Mesenchymal stem cell (in vitro differentiated cells and primary cell): Measurements from ENCODE around the gene ARL11.
A peak's percentile ranks its signal among the peaks of the same experiment; 100 is the strongest.
"Not testable (repeated sequence)": the region's sequence is repeated elsewhere in the genome, so short reads cannot be mapped to it uniquely, and the experiment has no call there.

Experiments used
- DNase-seq: peaks from one replicate; pipeline ENCODE4 v3.0.0-alpha.2; 2013
- H2AFZ ChIP-seq: one replicate; pipeline ENCODE4 v1.6.1; 2013; ENCODE audit warnings: low read depth, mild to moderate bottlenecking, control low read depth, inconsistent platforms, low read length, moderate library complexity
- H2AK5ac ChIP-seq: 2 replicates; pipeline ENCODE4 v1.6.1; 2013; ENCODE audit warnings: low read length, moderate library complexity, mild to moderate bottlenecking, inconsistent platforms; ENCODE audit not compliant: severe bottlenecking
- H2BK120ac ChIP-seq: one replicate; pipeline ENCODE4 v1.6.1; 2013; ENCODE audit warnings: low read depth, mild to moderate bottlenecking, inconsistent platforms, low read length, moderate library complexity
- H2BK12ac ChIP-seq, 2 experiments: one replicate each; pipeline ENCODE4 v1.6.1; 2013; ENCODE audit warnings: inconsistent platforms in 2 of 2, low read length in 2 of 2, mild to moderate bottlenecking in 2 of 2, moderate library complexity in 2 of 2, control low read depth in 1 of 2
- H2BK15ac ChIP-seq: one replicate; pipeline ENCODE4 v1.6.1; 2013; ENCODE audit warnings: mild to moderate bottlenecking, low read depth, inconsistent platforms; ENCODE audit not compliant: poor library complexity, severe bottlenecking
- H2BK5ac ChIP-seq: 2 replicates; pipeline ENCODE4 v1.6.1; 2013; ENCODE audit warnings: low read depth, mild to moderate bottlenecking, low read length, control low read depth, inconsistent platforms; ENCODE audit not compliant: poor library complexity, severe bottlenecking
- H3K14ac ChIP-seq, 2 experiments: one replicate each; pipeline ENCODE4 v1.6.1; 2013; ENCODE audit warnings: inconsistent platforms in 2 of 2, low read length in 2 of 2, control low read depth in 1 of 2, mild to moderate bottlenecking in 1 of 2, moderate library complexity in 1 of 2
- H3K18ac ChIP-seq, 2 experiments: one replicate each; pipeline ENCODE4 v1.6.1; 2013; ENCODE audit warnings: inconsistent platforms in 2 of 2, low read length in 2 of 2, control low read depth in 1 of 2, low read depth in 1 of 2, mild to moderate bottlenecking in 1 of 2
- H3K23ac ChIP-seq, 2 experiments: one replicate each; pipeline ENCODE4 v1.6.1; 2013; ENCODE audit warnings: inconsistent platforms in 2 of 2, low read length in 2 of 2, mild to moderate bottlenecking in 2 of 2, moderate library complexity in 2 of 2, control low read depth in 1 of 2
- H3K27ac ChIP-seq: 2 replicates; pipeline ENCODE4 v1.5.1; 2013; ENCODE audit warnings: mild to moderate bottlenecking, moderate library complexity, low read length, control low read depth, inconsistent platforms; ENCODE audit not compliant: poor library complexity, severe bottlenecking
- H3K27me3 ChIP-seq, 2 experiments: 2 replicates each; pipeline versions ENCODE4 v1.6.1 to v1.7.0; 2013; ENCODE audit warnings: low read length in 2 of 2, mild to moderate bottlenecking in 2 of 2, moderate library complexity in 2 of 2, control low read depth in 1 of 2, inconsistent platforms in 1 of 2; ENCODE audit not compliant: control insufficient read depth in 1 of 2, insufficient read depth in 1 of 2
- H3K36me3 ChIP-seq, 2 experiments: 2 replicates each; pipeline versions ENCODE4 v1.6.1 to v1.7.0; 2013; ENCODE audit warnings: low read length in 2 of 2, control low read depth in 1 of 2, inconsistent platforms in 1 of 2, low read depth in 1 of 2, mild to moderate bottlenecking in 1 of 2; ENCODE audit not compliant: insufficient read depth in 2 of 2, control insufficient read depth in 1 of 2
- H3K4ac ChIP-seq, 2 experiments: one replicate each; pipeline ENCODE4 v1.6.1; 2013; ENCODE audit warnings: inconsistent platforms in 2 of 2, low read length in 2 of 2, mild to moderate bottlenecking in 2 of 2, moderate library complexity in 2 of 2, control low read depth in 1 of 2, low read depth in 1 of 2
- H3K4me1 ChIP-seq: 2 replicates; pipeline ENCODE4 v1.6.1; 2013; ENCODE audit warnings: low read depth, low read length, control low read depth; ENCODE audit not compliant: control insufficient read depth, insufficient read depth
- H3K4me2 ChIP-seq: 2 replicates; pipeline ENCODE4 v1.6.1; 2013; ENCODE audit warnings: low read length, mild to moderate bottlenecking, inconsistent platforms; ENCODE audit not compliant: poor library complexity, severe bottlenecking
- H3K4me3 ChIP-seq, 2 experiments: 2 replicates each; pipeline versions ENCODE4 v1.5.1 to v1.7.0; 2013; ENCODE audit warnings: low read length in 2 of 2, mild to moderate bottlenecking in 2 of 2, control low read depth in 1 of 2, low read depth in 1 of 2; ENCODE audit not compliant: insufficient read depth in 1 of 2
- H3K79me1 ChIP-seq: replicated peaks from 2 replicates; pipeline ENCODE4 v1.6.1; 2013; ENCODE audit warnings: mild to moderate bottlenecking, control low read depth, low read length, inconsistent platforms; ENCODE audit not compliant: poor library complexity, severe bottlenecking
- H3K9ac ChIP-seq: 2 replicates; pipeline ENCODE4 v1.7.0; 2013; ENCODE audit warnings: mild to moderate bottlenecking, low read length, moderate library complexity
- H3K9me3 ChIP-seq: 2 replicates; pipeline ENCODE4 v1.7.0; 2013; ENCODE audit warnings: mild to moderate bottlenecking, low read length; ENCODE audit not compliant: control insufficient read depth
- H4K8ac ChIP-seq: one replicate; pipeline ENCODE4 v1.6.1; 2013; ENCODE audit warnings: inconsistent platforms, mild to moderate bottlenecking, low read length, moderate library complexity
- H4K91ac ChIP-seq: one replicate; pipeline ENCODE4 v1.6.1; 2013; ENCODE audit warnings: mild to moderate bottlenecking, low read length, inconsistent platforms
- WGBS: methylation state at CpG from one replicate; pipeline ENCODE4 v1.1.7; 2013; ENCODE audit warnings: mixed read lengths; 5-methylcytosine and 5-hydroxymethylcytosine counted together

ARL11 gene

GRCh38 chr13:49602005-49602404 is 26.3 kb upstream of the ARL11 start:
- no peak overlapping the region for H4K8ac ChIP-seq
- H2AK5ac ChIP-seq = no peak overlapping the region
- no peak overlapping the region for H3K9ac ChIP-seq
- H3K79me1 ChIP-seq = no peaks in the 10 kb centered on the region
- H3K36me3 ChIP-seq = no peaks in the 10 kb centered on the region
- H3K4me2 ChIP-seq = no peak overlapping the region
- H2BK120ac ChIP-seq = no peak overlapping the region
- no peak overlapping the region for H2BK15ac ChIP-seq
- H2BK5ac ChIP-seq = no peak overlapping the region
- H3K27ac ChIP-seq = no peak overlapping the region
- H4K91ac ChIP-seq = no peak overlapping the region
- no peak overlapping the region for H3K4ac ChIP-seq
- H3K27me3 ChIP-seq = peaks cover 0 to 3% of the 10 kb centered on the region in 2 experiments
- no peak overlapping the region for H3K23ac ChIP-seq
- no peak overlapping the region for H3K4me3 ChIP-seq
- no peak for DNase-seq
- peaks cover 1% of the 10 kb centered on the region for H3K4me1 ChIP-seq
- H3K18ac ChIP-seq = no peak overlapping the region
- no peak overlapping the region for H2BK12ac ChIP-seq
- no peaks in the 10 kb centered on the region for H3K9me3 ChIP-seq
- WGBS = no CpG with 5 or more reads among the region's 1 CpG
- H2AFZ ChIP-seq = no peak overlapping the region
- H3K14ac ChIP-seq = no peak overlapping the region

GRCh38 chr13:49602615-49603014 is 25.7 kb upstream of the ARL11 start:
- H2BK15ac ChIP-seq, H3K14ac ChIP-seq, H4K91ac ChIP-seq, DNase-seq, H3K18ac ChIP-seq, H4K8ac ChIP-seq, H2AK5ac ChIP-seq, H3K27ac ChIP-seq, H2BK5ac ChIP-seq, H3K4ac ChIP-seq, H3K27me3 ChIP-seq, H3K36me3 ChIP-seq, H3K4me1 ChIP-seq, H2BK12ac ChIP-seq, H3K9ac ChIP-seq, H2BK120ac ChIP-seq, H3K23ac ChIP-seq, H3K79me1 ChIP-seq, H2AFZ ChIP-seq, H3K4me3 ChIP-seq, H3K4me2 ChIP-seq, H3K9me3 ChIP-seq: not testable (repeated sequence)
- 97% methylated on average over 7 of the region's 7 CpGs for WGBS

- 82% methylated on average over 5 of the region's 5 CpGs for WGBS
- H3K4me3 ChIP-seq = no peak overlapping the region
- H2AK5ac ChIP-seq = no peak overlapping the region
- no peaks in the 10 kb centered on the region for H3K36me3 ChIP-seq
- no peak overlapping the region for H2BK12ac ChIP-seq
- peak overlapping the region; percentile 69 for H4K8ac ChIP-seq
- H2AFZ ChIP-seq = no peak overlapping the region
- no peak overlapping the region for H3K23ac ChIP-seq
- no peak overlapping the region for H3K14ac ChIP-seq
- no peak overlapping the region for H4K91ac ChIP-seq
- H3K18ac ChIP-seq = no peak overlapping the region
- H3K9me3 ChIP-seq = no peaks in the 10 kb centered on the region
- peaks cover 1% of the 10 kb centered on the region for H3K4me1 ChIP-seq
- no peaks in the 10 kb centered on the region for H3K27me3 ChIP-seq
- no peaks in the 10 kb centered on the region for H3K79me1 ChIP-seq
- H2BK5ac ChIP-seq = no peak overlapping the region
- no peak overlapping the region for H3K4ac ChIP-seq
- no peak for DNase-seq
- no peak overlapping the region for H3K9ac ChIP-seq
- H3K4me2 ChIP-seq = no peak overlapping the region
- H2BK120ac ChIP-seq = no peak overlapping the region
- H3K27ac ChIP-seq = no peak overlapping the region
- H2BK15ac ChIP-seq = no peak overlapping the region
These were observed 23.7 kb upstream of the ARL11 start for GRCh38 chr13:49604570-49604969.

GRCh38 chr13:49606747-49607648 is 21.3 kb upstream of the ARL11 start:
- H3K4me1 ChIP-seq = peaks cover 3% of the 10 kb centered on the region
- 58% methylated on average over 13 of the region's 15 CpGs for WGBS
- no peak overlapping the region for H3K4ac ChIP-seq

More at GRCh38 chr13:49606747-49607648, 21.3 kb upstream of the ARL11 start:
- Histone ChIP-seq H2AK5ac (no peak overlapping the region), H3K14ac (no peak overlapping the region), H3K9me3 (no peaks in the 10 kb centered on the region), H3K27ac (no peak overlapping the region), H3K36me3 (no peaks in the 10 kb centered on the region), H3K79me1 (no peaks in the 10 kb centered on the region), H2BK15ac (no peak overlapping the region), H3K4me3 (peak overlapping the region in 1 of 2 experiments; percentile 71), H3K18ac (peak overlapping the region in 1 of 2 experiments; percentile 38), H2AFZ (no peak overlapping the region), H2BK5ac (peak overlapping the region; percentile 44), H3K4me2 (peak overlapping the region; percentile 82), H4K91ac (no peak overlapping the region), H3K23ac (no peak overlapping the region), H4K8ac (peak overlapping the region; percentile 82), H3K9ac (peak overlapping the region; percentile 82), H2BK120ac (peak overlapping the region; percentile 19), H2BK12ac (no peak overlapping the region), H3K27me3 (no peaks in the 10 kb centered on the region)
- DNase-seq = peak; percentile 85
